LNCAP (cell line): Measurements from ENCODE around the gene HLF.

Source experiments
- CTCF ChIP-seq: fragments of 450-650 bp; IDR thresholded peaks from 2 replicates; pipeline ENCODE4 v1.5.1; 2017; ENCODE audit warnings: mild to moderate bottlenecking

Gene HLF

GRCh38 chr17:55321427-55322060 lies 56.8 kb downstream of the HLF start:
- no peak for TF ChIP-seq CTCF

GRCh38 chr17:55322453-55322985 lies 57.8 kb downstream of the HLF start:
- TF ChIP-seq CTCF: no peak

GRCh38 chr17:55323518-55324295 lies 58.9 kb downstream of the HLF start:
- no peak for TF ChIP-seq CTCF

- no peak for TF ChIP-seq CTCF
These were observed 59.7 kb downstream of the HLF start for GRCh38 chr17:55324296-55324978.

GRCh38 chr17:55325406-55325805 lies 60.6 kb downstream of the HLF start:
- TF ChIP-seq CTCF: no peak

- TF ChIP-seq CTCF: no peak
These were observed 61.3 kb downstream of the HLF start for GRCh38 chr17:55326030-55326429.

GRCh38 chr17:55327225-55328088 lies 62.7 kb downstream of the HLF start:
- TF ChIP-seq CTCF: no peak
